GM18505 (cell line): Measurements from ENCODE around the gene FAM3A.
A peak's percentile ranks its signal among the peaks of the same experiment; 100 is the strongest.

Experiments used
- ATAC-seq: cut with Tn5 transposase; IDR thresholded peaks from one replicate; pipeline ENCODE4 v1.9.1; 2021; ENCODE audit not compliant: unreplicated experiment
- POLR2A ChIP-seq: IDR thresholded peaks from 4 replicates; pipeline ENCODE4 v1.6.1; 2011; ENCODE audit warnings: borderline replicate concordance; ENCODE audit not compliant: insufficient read depth, insufficient read length; ENCODE audit errors: extremely low read depth

The FAM3A gene

DNA sequence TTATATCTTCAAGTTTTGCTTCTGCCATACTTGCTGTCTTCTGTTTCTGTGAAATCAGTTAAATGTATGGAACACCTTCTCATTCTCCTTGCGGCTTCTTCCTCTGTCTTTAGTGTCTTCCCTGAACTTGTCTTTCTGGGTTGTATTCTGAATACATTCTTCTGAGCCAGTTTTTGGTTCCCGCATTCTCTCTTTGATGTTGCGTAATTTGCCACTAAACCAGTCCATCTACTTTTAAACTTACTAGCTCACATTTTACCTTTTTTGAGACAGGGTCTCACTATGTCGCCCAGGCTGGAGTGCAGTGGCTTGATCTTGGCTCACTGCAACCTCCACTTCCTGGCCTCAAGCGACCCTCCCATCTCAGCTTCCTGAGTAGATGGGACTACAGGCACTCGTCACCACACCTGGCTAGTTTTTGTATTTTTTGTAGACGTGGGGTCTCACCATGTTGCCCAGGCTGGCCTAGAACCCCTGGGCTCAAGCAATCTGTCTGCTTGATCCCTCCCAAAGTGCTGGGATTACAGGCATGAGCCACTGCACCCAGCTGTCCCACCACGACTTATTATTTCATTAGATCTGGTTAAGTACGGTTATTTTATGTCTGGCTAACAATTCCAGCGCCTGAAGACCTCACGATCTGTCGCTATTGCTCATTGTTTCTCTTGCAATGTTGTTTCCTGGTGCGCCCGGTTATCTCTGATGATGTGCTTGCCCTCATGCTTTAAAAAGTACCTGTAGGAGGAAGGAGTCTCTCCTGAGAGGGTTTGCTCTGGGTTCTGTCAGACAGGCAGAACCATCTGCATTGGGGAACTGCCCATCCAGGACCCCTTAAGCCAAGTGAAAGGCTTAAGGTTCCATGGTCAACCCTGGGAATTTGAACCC, 9.8 kb upstream of the FAM3A start:
- no peak for TF ChIP-seq POLR2A
- no peak for ATAC-seq

DNA sequence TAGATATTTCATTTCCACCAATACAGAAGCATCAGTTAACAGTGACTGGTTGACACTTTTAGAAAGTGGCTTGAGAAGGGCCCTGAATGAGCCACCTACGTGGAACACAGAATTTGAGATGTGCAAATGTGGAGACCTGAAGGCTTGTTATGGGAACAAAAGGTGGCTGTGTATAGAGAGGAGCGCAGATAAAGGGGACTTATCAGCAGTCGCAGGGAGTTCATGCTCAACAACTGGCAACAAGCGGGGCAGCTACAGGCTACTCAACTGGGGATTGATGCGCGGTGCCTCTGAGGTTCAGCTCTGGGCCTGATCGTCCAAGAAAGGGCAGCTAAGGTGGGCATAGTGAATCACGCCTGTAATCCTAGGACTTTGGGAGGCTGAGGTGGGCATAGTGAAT, 3.4 kb upstream of the FAM3A start:
- ATAC-seq, result no peak

DNA sequence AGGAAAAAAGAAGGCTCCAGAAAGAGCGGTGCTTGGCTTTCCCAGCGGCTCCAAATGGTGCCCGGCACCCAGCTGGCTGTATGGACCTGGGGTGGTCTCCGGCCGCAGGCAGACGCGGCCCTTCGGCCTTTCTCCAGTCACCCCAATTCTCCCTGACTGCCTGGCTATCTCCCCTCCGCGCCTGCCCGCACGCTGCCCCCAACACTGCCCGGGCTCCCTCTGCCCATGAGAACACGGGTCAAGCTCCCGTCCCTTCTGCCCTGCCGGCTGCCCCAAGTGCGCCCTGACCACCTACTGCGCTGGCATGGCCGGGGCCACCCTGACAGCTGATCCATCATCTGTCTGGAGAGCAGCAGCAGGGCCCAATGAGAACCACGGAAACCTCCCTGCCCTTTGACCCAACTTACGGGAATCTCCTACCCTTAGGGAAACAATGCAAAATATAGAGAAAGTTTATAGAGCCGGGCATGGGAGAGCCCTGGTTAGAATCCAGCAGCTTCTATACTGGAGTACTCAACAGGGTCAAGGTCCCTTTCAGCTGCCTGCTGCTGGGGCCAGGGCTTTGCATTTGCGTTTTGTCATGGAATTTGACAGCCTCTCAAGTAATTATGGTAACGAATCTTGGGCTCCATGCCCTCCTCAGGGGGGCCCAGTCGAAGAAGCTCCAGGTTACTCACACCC, 1.2 kb upstream of the FAM3A start:
- no peak for ATAC-seq
- no peak for TF ChIP-seq POLR2A

More for the DNA sequence above, 3.4 kb upstream of the FAM3A start:
- no peak for TF ChIP-seq POLR2A

DNA sequence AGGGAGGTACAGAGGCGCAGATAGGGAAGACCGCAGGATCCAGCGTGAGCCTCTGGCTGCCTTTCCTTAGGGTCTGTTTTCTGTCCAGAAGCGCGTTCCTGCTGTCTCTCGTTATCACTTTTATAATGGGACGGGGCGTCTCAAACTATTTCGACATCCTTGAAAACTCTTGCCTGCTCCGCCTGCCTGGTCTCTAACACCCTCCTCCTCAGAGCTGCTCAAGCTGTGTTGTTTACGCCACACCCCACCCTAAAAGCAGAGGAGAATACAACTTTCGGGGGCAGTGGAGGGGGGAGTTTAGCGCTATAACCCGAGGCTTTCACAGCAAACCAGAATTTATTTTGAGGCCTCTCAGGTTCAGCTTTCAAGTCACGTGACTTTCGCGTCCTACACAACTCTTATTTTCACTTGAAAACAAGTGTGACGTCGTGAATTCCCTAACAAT, 646 bp upstream of the FAM3A start:
- ATAC-seq, result peak; percentile 4

DNA sequence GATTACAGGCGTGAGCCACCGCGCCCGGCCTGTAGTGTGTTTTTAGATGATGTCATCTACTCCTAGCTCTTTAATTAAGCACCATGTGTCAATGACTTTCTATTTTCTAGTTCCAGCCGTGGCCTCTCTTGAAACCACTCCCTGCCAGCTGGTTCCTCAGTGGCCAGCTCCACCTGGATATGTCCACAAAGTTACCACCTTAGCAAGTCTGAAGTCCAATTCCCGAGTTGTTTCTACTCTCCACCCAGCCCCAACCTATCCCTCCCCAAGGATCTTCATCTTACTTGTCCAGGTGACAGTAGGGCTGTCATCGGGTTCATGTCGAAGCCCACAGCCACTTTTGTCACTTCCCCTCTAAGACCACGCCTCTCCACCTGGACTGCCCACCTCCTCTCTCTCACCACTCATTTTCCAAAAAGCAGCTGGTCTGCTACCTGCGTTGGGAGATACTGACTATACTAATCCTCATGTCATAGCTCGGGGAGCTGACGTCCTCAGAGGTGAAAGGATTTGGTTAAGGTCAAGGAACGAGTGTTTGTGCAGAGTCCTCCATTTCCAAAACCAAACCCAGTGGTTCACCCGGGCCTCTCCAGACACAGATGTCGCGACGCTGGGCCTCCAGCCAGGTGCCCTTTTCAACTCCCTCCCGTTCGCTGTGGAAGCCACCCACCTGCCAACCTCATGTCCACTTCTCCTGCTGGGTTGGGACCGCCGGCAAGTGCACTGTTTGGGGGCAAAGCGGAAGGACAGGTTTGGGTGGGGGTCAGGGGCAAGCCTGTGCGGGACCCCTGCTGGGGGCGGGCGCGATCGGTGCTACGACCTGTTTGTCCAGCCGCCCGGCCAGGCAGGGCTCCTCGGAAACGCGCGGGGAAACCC, 704 bp downstream of the FAM3A start:
- no peak for TF ChIP-seq POLR2A
- no peak for ATAC-seq

More for the DNA sequence above, 646 bp upstream of the FAM3A start:
- TF ChIP-seq POLR2A, result no peak

DNA sequence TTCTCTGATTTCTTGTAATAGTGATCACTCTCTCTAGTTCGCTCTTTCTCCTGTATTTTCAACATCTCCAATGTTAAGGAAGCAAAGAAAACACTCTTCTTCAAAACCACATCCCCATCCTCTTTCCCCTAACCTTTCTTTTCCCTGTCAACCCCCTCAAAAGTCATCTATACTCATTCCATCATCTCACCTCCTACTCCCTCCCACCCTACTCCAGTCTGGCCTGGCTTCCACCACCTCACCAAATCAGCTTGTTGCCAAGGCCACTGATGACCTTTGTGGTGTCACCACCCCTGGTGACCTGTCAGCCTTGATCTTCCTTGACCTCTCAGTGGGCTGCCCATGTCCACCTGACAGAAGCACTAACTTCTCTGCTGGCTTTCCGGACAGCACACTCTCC, 2.3 kb downstream of the FAM3A start:
- TF ChIP-seq POLR2A, result no peak
- ATAC-seq, result no peak

DNA sequence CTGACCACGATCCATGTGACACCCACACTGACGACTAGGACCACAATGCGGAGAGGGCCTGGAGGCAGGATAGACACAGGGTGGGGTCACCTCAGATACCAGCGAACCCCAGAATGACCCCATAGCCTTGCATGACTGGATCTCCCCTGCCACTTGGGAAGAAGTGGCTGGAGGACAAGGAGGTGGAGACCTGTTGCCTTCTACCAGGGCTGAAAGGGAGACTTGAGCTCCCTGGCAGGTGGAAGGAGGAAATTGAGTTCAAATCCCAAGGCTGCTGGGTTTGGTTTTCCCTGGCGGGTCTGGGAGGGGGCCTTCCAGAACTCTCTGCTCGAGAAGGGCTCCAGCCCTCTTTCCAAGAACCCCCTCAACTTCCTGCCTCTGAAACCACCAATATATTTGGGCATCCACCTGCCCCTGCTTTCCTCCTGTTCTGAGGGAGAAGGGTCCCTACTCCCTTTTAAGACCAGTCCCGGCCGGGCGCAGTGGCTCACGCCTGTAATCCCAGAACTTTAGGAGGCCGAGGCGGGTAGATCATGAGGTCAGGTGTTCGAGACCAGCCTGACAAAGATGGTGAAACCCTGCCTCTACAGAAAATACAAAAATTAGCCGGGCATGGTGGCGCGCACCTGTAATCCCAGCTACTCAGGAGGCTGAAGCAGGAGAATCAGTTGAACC, 3.0 kb downstream of the FAM3A start:
- TF ChIP-seq POLR2A, result no peak
- no peak for ATAC-seq

DNA sequence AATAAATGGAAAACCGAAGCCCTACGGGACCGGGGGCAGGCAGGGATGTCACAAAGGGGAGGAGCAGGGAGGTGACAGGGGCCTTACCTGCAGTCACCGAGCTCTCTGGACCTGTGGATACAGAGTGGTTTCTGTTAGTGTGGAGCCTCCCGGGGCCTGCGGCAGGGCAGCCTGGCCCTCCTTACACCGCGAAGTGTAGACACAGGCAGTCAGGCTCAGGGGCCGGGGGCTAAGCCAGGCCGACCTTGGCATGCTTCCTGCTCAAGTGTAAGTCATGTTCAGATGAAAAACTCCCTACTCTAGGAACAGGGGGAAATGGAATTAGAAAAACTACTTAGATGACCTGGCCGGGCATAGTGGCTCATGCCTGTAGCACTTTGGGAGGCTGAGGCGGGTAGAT, 4.3 kb downstream of the FAM3A start:
- TF ChIP-seq POLR2A, result no peak
- ATAC-seq, result no peak

DNA sequence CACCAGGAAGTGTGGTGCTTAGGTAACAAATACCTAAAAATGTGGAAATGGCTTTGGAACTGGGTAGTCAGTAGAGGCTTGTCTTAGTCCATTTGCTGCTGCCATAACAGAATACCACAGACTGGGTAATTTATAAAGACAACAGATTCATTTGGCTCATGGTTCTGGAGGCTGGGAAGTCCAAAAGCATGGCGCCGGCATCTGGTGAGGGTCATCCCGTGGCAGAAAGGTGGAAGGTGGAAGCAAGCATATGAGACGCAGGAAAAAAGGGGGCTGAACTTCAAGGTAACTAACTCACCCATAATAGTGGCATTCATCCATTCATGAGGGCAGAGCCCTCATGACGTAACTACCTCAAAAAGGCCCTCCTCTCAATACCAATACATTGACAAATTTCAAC, 6.6 kb downstream of the FAM3A start:
- no peak for ATAC-seq

DNA sequence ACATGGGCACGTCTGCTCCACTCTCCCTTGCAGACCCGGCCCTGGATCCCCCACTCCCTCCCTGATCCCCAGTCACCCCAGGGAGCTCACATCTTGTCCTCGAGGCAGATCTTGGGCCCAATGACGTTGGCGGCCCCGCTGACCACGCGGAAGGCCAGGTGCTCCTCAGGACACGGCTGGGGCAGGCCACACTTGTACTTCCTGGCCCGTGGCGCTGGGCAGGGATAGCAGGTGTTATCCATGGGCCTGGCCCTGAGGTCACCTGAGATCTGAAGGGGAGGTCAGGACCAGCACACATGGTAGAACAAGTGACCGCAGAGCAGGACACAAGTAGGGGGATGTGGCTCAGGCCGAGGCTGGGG, 7.7 kb downstream of the FAM3A start:
- no peak for TF ChIP-seq POLR2A
- no peak for ATAC-seq

More for the DNA sequence above, 6.6 kb downstream of the FAM3A start:
- TF ChIP-seq POLR2A, result no peak

DNA sequence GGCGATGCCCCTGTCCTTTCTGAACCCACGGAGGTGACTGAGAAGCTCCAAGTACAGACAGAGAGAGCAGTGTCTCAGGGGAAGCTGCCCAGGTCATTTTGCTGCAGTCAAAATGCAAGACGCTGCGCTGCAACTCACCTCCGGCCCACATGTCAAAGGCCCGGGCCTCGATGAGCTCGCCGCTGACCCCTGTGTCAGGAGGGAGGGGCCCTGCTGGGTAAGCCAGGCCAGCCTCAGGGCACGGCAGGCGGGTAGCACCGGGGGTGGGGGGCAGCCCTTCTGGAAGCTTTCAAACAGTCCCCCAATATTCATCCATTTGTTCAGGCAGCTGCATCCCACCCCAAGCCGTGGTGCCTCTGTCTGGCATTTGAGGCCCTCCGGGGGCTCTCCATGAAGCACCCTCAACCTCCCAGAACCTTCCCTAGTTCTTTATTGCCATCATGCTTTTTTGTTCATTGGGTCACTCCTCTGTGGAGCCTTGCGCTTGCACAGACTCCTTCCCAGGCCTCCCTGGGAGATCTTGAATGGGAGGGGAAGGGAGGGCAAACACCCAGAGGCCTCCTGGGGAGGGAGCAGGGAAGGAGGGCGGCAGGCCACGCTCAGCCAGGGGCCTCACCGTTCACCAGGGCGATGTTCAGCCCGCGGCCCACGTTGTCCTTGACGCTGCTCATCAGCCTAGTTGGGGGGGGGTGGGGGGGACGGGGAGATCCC, 8.2 kb downstream of the FAM3A start:
- ATAC-seq, result no peak
- no peak for TF ChIP-seq POLR2A
